GM18508 (cell line): ENCODE data around the gene PRKD2.
"Not testable (repeated sequence)": the region's sequence is repeated elsewhere in the genome, so short reads cannot be mapped to it uniquely, and the experiment has no call there.

Experiments used
- ATAC-seq: cut with Tn5 transposase; IDR thresholded peaks from one replicate; pipeline ENCODE4 v1.9.1; 2021; ENCODE audit warnings: moderate number of reproducible peaks; ENCODE audit not compliant: insufficient read depth, unreplicated experiment

The PRKD2 gene

GRCh38 chr19:46639358-46640182, 77.3 kb downstream of the PRKD2 start:
- no peak for ATAC-seq

- no peak for ATAC-seq
Measured at GRCh38 chr19:46637224-46637623, 79.7 kb downstream of the PRKD2 start.

DNA sequence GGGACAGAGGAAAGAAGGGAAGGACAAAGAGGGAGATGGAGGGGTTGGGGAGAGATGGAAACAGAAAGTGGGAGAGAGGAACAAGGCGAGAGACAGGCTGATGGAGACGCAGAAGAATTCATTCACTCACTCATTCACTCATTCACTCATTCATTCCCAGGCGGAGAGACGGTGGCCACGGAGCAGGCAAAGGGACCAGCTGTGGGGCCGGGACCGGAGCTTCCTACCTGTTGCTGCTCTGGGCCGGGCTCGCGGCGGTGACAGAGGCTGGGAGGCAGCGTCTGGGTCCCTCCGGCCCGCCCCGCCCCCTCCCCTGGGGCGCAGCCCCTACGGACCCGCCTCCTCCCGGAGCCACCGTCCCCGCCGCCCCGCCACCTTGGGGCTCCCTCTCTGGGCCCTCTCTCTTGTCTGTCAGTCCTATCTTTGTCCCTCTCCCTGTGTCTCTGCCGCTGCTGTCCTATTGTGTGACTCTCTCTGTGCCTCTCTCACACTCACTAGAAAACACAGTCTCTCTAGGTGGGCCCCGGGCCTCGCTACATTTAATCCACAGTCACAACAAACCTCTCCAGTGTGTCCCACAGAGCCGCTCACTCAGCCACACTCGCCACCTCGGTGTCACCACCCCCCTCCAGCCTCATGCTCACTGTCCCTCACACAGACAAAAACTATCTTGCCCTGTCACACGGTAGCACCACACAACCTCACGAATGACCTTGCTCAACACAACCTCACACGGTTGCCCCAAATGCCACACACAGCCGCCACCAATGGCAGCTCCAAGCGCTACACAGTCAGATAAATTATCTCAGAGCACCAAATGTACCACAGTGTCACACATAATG, 80.8 kb downstream of the PRKD2 start, which contains the start of gene GNG8:
TSS of gene GNG8 (minus strand) at position 283 of the 842 bp plus-strand sequence. CDS start 1,520 bp downstream, outside the sequence.
- no peak for ATAC-seq

GRCh38 chr19:46634656-46635218, 82.2 kb downstream of the PRKD2 start:
- no peak for ATAC-seq

DNA sequence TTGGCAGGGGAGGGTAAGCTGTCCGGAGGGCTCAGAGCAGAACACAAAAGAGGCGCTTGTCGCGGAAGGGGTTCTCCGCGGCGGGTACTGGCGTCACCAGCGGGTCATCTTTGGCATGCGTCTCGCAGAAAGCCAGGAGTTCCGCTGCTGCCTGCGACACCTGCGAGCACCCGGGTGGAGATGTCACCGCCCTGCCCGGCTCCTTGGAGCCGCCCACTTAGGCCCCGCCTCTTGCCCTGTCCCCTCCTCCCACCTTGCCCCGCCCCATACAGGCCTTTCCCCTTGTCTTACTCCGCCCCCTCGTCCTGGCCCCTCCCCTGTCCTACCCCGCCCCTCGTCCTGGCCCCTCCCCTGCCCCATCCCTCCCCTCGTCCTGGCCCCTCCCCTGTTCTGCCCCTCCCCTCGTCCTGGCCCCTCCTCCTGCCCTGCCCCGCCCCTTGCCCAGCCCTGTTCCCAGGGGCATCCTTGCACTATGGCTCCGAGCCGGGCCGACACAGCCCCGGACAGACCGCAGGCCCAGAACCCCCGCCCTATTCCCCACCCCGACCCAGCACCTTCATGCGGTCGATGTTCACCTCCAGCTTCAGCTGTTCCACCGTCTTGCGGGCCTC, 82.8 kb downstream of the PRKD2 start:
- no peak for ATAC-seq

DNA sequence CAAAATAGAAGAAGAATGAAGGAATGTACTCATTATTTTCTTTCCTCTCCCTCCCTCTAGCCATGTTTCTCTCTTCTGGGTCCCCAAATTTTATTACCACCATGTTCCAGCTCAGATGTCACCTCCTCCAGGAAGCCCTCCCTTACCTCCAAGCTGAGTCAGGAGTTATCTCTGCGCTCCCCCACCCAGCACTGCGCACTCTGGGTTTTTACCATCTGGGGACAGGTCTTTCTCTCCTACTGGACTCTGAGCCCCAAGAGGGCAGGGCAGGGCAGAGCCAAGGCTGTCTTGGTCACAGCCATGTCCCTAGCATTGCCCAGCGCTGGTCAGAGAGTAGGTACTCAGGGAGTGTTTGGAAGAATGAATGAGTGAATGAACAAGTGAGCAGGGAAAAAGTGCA, 83.8 kb downstream of the PRKD2 start:
- no peak for ATAC-seq

- no peak for ATAC-seq
Measured at GRCh38 chr19:46631481-46631880, 85.4 kb downstream of the PRKD2 start.

GRCh38 chr19:46630586-46631205, 86.2 kb downstream of the PRKD2 start:
- no peak for ATAC-seq

- no peak for ATAC-seq
Measured at GRCh38 chr19:46629546-46630025, 87.3 kb downstream of the PRKD2 start.

- ATAC-seq = not testable (repeated sequence)
Measured at GRCh38 chr19:46628970-46629369, 87.9 kb downstream of the PRKD2 start.

DNA sequence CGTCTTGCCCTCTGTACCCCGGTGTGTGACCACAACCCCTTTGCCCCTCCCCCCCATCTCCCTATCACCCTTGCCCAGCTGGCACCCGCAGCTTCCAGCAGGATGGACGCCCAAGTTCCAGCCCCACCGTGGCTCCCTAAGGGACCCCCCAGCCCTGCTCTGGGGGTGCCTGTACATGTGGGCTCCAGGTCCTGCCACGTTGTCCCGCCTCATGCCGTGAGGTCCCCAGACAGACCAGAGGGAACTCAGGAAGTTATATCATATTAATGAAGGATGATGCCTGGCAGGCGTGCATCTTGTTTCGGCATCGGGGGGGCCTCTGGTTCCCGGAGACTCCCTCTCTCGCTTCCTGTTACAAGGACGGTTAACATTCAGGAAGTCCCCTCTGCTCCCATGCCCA, 90.5 kb downstream of the PRKD2 start:
- no peak for ATAC-seq

GRCh38 chr19:46625731-46626130, 91.2 kb downstream of the PRKD2 start:
- no peak for ATAC-seq

GRCh38 chr19:46624958-46625661, 91.8 kb downstream of the PRKD2 start, which contains the start of gene PTGIR:
PTGIR (minus strand) TSS chr19:46625089; CDS start chr19:46624225, 864 bp downstream.
- no peak for ATAC-seq
